GM23338 (cell line): Measurements from ENCODE around the gene SRSF7. TPM values are rescaled to one million over a fixed set of nuclear protein-coding genes. Genes with fewer than 3 reads are reported as not detected.

Experiments used
- polyA plus RNA-seq: library from polyadenylated mRNA; unstranded; fragments of >200 nt; fragmentation: Nextera tagmentation; extraction: Ambion mirVana; gene quantifications from 2 replicates; pipeline ENCODE4 v1.2.1, GENCODE V29; 2016
- total RNA-seq: library from RNA; depleted of rRNA; stranded (reverse); fragments of >200 nt; shearing (Covaris generic); gene quantifications from 2 replicates; pipeline ENCODE4 v1.2.3, GENCODE V29; 2014; rRNA removed

The SRSF7 gene
- total and polyA plus RNA-seq, 2 experiments from 2014 or later: 251 to 572 TPM

Other genes starting within 250 kb of the SRSF7 start
- 53.4 and 61.9 TPM in 2 replicates for gene HNRNPLL, start 148.4 kb downstream of the SRSF7 start, total RNA-seq
- 42.2 and 42.5 TPM in 2 replicates for gene HNRNPLL, start 148.4 kb downstream of the SRSF7 start, polyA plus RNA-seq
- 14.9 and 21.6 TPM in 2 replicates for gene GALM, start 85.2 kb downstream of the SRSF7 start, total RNA-seq
- 9.3 and 9.6 TPM in 2 replicates for gene GALM, start 85.2 kb downstream of the SRSF7 start, polyA plus RNA-seq
- 11.8 and 12.5 TPM in 2 replicates for gene GEMIN6, start 26.8 kb upstream of the SRSF7 start, total RNA-seq
- 38.6 and 43.5 TPM in 2 replicates for gene GEMIN6, start 26.8 kb upstream of the SRSF7 start, polyA plus RNA-seq
- gene DHX57, start 124.6 kb upstream of the SRSF7 start, total RNA-seq: 32.9 and 34.0 TPM in 2 replicates
- 13.3 and 13.6 TPM in 2 replicates for gene DHX57, start 124.6 kb upstream of the SRSF7 start, polyA plus RNA-seq
- 5.9 and 7.6 TPM in 2 replicates for gene MORN2, start 124.6 kb upstream of the SRSF7 start, total RNA-seq
- 45.2 and 47.8 TPM in 2 replicates for gene MORN2, start 124.6 kb upstream of the SRSF7 start, polyA plus RNA-seq
- gene ARHGEF33, start 138.5 kb upstream of the SRSF7 start, total RNA-seq: 0.10 and 9.2 TPM in 2 replicates
- 1.6 and 1.8 TPM in 2 replicates for gene ARHGEF33, start 138.5 kb upstream of the SRSF7 start, polyA plus RNA-seq